GM19397 (cell line): ENCODE measurements around the gene RCOR3.
"Not testable (repeated sequence)": the region's sequence is repeated elsewhere in the genome, so short reads cannot be mapped to it uniquely, and the experiment has no call there.

Experiments
- ATAC-seq: cut with Tn5 transposase; IDR thresholded peaks from one replicate; pipeline ENCODE4 v1.9.1; 2021; ENCODE audit warnings: mild to moderate bottlenecking, moderate library complexity; ENCODE audit not compliant: unreplicated experiment

The RCOR3 gene

DNA sequence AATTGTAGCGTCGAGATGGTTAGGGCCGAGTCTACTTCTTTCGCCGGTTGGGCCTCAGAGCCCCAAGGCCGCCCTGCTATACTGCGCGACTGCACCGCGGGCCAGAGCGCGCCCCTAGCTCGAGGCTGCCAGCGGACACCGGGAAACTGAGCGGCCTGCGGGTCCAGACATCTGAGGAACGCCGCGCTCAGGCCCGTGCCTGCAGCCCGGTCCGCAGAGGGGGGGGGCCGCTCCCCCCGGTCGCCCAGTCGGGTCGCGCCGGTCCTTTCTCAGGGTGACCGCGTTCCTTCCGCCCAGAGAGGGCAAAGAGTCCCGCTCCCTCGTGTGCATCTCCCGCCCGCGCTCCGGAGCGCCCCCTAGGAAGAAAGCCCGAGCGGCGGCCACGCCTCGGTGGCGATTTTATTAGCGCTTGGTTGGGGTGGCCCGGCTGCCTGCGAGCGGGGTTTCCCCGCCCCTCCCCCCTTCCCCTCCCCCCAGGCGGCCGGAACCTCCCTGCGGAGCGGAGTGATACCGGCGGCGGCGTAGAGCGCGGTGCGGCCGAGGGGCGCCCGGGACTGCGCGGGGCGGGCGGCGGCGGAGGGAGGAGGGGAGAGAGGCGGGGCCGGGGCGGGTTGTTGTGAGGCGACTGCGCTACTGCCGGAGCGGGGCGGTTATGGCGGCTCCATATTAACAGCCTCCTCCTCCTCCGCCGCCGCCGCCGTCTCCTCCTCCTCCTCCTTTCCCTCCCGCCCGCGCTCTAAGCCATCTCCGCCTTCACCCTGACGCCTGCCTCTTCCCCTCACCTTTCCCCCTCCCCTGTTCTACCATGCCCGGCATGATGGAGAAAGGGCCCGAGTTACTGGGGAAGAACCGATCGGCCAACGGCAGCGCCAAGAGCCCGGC lies at the start of gene RCOR3:
Gene RCOR3 (plus strand): TSS at position 611 of the 882 bp plus-strand sequence. CDS start 195 bp downstream, at position 806.
- ATAC-seq: peak; percentile 60

DNA sequence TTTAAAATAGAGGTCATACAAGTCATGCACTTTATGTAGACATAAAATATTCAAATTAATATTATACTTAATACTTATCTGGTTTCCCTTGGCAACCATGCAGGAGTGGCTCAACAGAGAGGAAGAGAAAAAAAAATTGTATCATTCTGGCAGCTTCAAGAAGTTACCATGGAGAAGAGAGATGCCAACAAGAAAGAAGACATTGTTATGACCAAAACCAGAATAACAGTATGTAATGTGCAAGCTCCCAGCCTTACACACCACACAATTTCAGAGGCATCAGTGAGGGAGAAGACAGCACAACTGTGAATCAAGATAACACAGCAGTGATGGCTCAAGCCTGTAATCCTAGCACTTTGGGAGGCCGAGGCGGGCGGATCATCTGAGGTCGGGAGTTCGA lies 49.1 kb upstream of the RCOR3 start:
- ATAC-seq: no peak

- ATAC-seq: no peak
Observed at GRCh38 chr1:211210965-211211364, 48.2 kb upstream of the RCOR3 start.

DNA sequence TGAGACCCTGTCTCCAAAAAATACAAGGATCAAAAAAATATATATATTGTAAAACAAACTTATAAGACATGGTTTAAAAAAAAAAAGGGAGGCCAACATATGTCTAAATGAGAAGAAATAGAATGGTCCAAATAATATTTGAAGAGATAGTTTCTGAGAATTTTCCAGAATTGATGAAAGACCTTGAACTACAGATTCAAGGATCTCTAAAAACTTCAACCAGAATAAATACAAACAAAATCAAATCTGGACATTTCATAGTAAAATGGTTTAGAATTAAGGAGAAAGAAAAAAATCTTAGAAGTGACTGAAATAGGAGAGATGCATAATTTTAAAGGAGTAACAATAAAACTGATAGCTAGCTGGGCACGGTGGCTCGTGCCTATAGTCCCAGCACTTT lies 45.5 kb upstream of the RCOR3 start:
- ATAC-seq: no peak

DNA sequence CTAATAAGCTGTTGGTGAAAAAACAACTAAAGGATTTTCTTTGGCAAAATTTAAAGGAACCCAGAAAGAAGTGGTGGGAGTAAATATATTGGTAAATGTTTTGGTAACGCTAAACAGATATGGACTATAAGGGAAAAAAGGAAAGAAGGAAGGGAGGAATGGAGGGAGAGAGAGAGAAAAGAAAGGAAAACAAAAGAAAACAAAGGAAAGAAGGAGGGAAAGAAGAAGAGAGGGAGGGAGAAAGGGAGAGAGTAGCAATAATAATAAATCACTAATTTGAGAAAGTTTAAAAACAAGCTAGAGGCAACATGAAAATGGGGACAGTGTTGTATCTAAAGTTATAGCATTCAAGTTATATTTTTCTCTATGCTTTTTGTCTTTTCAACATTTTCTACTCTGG lies 43.6 kb upstream of the RCOR3 start:
- ATAC-seq: no peak

GRCh38 chr1:211217392-211217791 lies 41.8 kb upstream of the RCOR3 start:
- no peak for ATAC-seq

DNA sequence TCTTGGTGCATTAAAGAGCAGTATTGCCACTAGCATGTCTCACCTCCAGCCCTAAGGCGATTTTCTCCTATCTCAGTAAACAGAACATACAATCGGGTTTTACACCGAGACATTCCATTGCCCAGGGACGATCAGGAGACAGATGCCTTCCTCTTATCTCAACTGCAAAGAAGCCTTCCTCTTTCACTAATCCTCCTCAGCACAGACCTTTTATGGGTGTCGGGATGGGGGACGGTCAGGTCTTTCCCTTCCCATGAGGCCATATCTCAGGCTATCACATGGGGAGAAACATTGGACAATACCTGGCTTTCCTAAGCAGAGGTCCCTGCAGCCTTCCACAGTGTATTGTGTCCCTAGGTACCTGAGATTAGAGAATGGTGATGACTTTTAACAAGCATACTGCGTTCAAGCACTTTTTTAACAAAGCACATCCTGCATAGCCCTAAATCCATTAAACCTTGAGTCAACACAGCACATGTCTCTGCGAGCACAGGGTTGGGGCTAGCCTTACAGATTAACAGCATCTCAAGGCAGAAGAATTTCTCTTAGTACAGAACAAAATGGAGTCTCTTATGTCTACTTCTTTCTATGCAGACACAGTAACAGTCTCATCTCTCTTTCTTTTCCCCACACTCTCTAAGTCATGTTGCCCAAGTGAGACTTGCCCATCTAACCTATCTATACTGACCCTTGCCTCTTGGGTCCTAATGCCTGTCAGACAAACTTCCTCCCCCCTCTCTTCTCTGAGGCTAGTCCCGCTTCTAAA lies 36.5 kb upstream of the RCOR3 start:
- ATAC-seq: not testable (repeated sequence)

DNA sequence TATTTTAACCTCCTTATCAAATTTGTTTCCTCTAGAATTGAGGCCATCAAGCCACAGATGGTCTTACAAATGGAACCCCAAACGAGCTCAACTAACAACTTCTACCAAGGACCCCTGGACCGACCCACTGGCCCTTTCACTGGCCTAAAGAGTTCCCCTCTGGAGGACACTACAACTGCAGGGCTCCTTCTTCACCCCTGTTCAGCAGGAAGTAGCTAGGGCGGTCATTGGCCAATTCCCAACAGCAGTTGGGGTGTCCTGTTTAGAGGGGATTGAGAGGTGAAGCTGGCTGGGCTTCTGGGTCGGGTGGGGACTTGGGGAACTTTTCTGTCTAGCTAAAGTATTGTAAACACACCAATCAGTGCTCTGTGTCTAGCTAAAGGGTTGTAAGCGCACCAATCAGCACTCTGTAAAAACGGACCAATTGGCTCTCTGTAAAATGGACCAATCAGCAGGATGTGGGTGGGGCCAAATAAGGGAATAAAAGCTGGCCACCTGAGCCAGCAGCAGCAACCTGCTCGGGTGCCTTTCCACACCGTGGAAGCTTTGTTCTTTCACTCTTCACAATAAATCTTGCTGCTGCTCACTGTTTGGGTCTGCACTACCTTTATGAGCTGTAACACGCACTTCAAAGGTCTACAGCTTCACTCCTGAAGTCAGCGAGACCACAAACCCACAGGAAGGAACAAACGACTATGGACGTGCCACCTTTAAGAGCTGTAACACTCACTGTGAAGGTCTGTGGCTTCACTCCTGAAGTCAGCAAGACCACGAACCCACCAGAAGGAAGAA lies 30.4 kb upstream of the RCOR3 start:
- ATAC-seq: not testable (repeated sequence)

- no peak for ATAC-seq
Observed at GRCh38 chr1:211229365-211229759, 29.8 kb upstream of the RCOR3 start.

GRCh38 chr1:211231873-211232272 lies 27.3 kb upstream of the RCOR3 start:
- ATAC-seq: no peak

GRCh38 chr1:211236633-211237320 lies 22.4 kb upstream of the RCOR3 start:
- no peak for ATAC-seq

- no peak for ATAC-seq
Observed at GRCh38 chr1:211237579-211237978, 21.6 kb upstream of the RCOR3 start.

GRCh38 chr1:211240567-211240966 lies 18.6 kb upstream of the RCOR3 start:
- not testable (repeated sequence) for ATAC-seq

- ATAC-seq: no peak
Observed at GRCh38 chr1:211241071-211241470, 18.1 kb upstream of the RCOR3 start.

- not testable (repeated sequence) for ATAC-seq
Observed at GRCh38 chr1:211243639-211244038, 15.5 kb upstream of the RCOR3 start.

- not testable (repeated sequence) for ATAC-seq
Observed at GRCh38 chr1:211246583-211246982, 12.6 kb upstream of the RCOR3 start.

GRCh38 chr1:211247921-211248320 lies 11.2 kb upstream of the RCOR3 start:
- no peak for ATAC-seq

- not testable (repeated sequence) for ATAC-seq
Observed at GRCh38 chr1:211249611-211250010, 9.6 kb upstream of the RCOR3 start.

- no peak for ATAC-seq
Observed at GRCh38 chr1:211257826-211258225, 1.3 kb upstream of the RCOR3 start.

- ATAC-seq: peak; percentile 24
Observed at GRCh38 chr1:211258310-211258755, 833 bp upstream of the RCOR3 start.
